HEK293 (cell line): ENCODE data around the gene TBC1D20.

Experiments used
- AEBP2 ChIP-seq: fragments of 450-650 bp; formaldehyde crosslinking; IDR thresholded peaks from 2 replicates; pipeline ENCODE4 v1.5.1; 2016; ENCODE audit warnings: missing biosample characterization, missing genetic modification characterization, borderline replicate concordance
- GLIS1 ChIP-seq: fragments of 450-650 bp; formaldehyde crosslinking; IDR thresholded peaks from 2 replicates; pipeline ENCODE4 v1.5.1; 2016; ENCODE audit warnings: missing biosample characterization, missing genetic modification characterization
- PATZ1 ChIP-seq: fragments of 450-650 bp; formaldehyde crosslinking; IDR thresholded peaks from 2 replicates; pipeline ENCODE4 v1.5.1; 2016; ENCODE audit warnings: missing biosample characterization, missing genetic modification characterization
- REPIN1 ChIP-seq: fragments of 450-650 bp; formaldehyde crosslinking; IDR thresholded peaks from 2 replicates; pipeline ENCODE4 v1.5.1; 2017; ENCODE audit warnings: missing biosample characterization, missing genetic modification characterization, low read depth
- SP3 ChIP-seq: fragments of 450-650 bp; formaldehyde crosslinking; IDR thresholded peaks from 2 replicates; pipeline ENCODE4 v1.5.1; 2016; ENCODE audit warnings: missing biosample characterization, missing genetic modification characterization
- ZBTB1 ChIP-seq: fragments of 450-650 bp; formaldehyde crosslinking; IDR thresholded peaks from 2 replicates; pipeline ENCODE4 v1.5.1; 2016; ENCODE audit warnings: missing biosample characterization, missing genetic modification characterization
- ZBTB21 ChIP-seq: fragments of 450-650 bp; formaldehyde crosslinking; IDR thresholded peaks from 2 replicates; pipeline ENCODE4 v1.5.1; 2017; ENCODE audit warnings: missing biosample characterization, missing genetic modification characterization
- ZFHX2 ChIP-seq: fragments of 450-650 bp; formaldehyde crosslinking; conservative IDR thresholded peaks from 2 replicates; pipeline ENCODE4 v1.5.1; 2016; ENCODE audit warnings: missing biosample characterization, missing genetic modification characterization
- ZNF140 ChIP-seq: fragments of 450-650 bp; formaldehyde crosslinking; IDR thresholded peaks from 2 replicates; pipeline ENCODE4 v1.5.1; 2016; ENCODE audit warnings: missing biosample characterization, missing genetic modification characterization
- ZNF155 ChIP-seq: fragments of 450-650 bp; formaldehyde crosslinking; IDR thresholded peaks from 2 replicates; pipeline ENCODE4 v1.5.1; 2016; ENCODE audit warnings: missing biosample characterization, missing genetic modification characterization
- ZNF211 ChIP-seq: fragments of 450-650 bp; formaldehyde crosslinking; IDR thresholded peaks from 2 replicates; pipeline ENCODE4 v1.5.1; 2016; ENCODE audit warnings: low read depth, missing biosample characterization, missing genetic modification characterization
- ZNF221 ChIP-seq: fragments of 450-650 bp; formaldehyde crosslinking; IDR thresholded peaks from 2 replicates; pipeline ENCODE4 v1.5.1; 2017; ENCODE audit warnings: missing biosample characterization, missing genetic modification characterization, borderline replicate concordance
- ZNF24 ChIP-seq: fragments of 450-650 bp; formaldehyde crosslinking; IDR thresholded peaks from 2 replicates; pipeline ENCODE4 v1.5.1; 2016; ENCODE audit warnings: missing biosample characterization, missing genetic modification characterization
- ZNF274 ChIP-seq, 2 experiments: fragments of 200-500 bp in 1 of 2; fragments of 450-650 bp in 1 of 2; sonication (Bioruptor generic) in 1 of 2; formaldehyde crosslinking in 1 of 2; IDR thresholded peaks; 2 replicates each; pipeline versions ENCODE4 v1.5.1 to v1.6.1; 2014 to 2016; ENCODE audit warnings: borderline replicate concordance in 1 of 2, inconsistent platforms in 1 of 2, low read length in 1 of 2, missing biosample characterization in 1 of 2, missing genetic modification characterization in 1 of 2
- ZNF280D ChIP-seq: fragments of 450-650 bp; formaldehyde crosslinking; IDR thresholded peaks from 2 replicates; pipeline ENCODE4 v1.5.1; 2016; ENCODE audit warnings: missing biosample characterization, missing genetic modification characterization
- ZNF341 ChIP-seq: fragments of 450-650 bp; formaldehyde crosslinking; IDR thresholded peaks from 2 replicates; pipeline ENCODE4; 2016; ENCODE audit warnings: low read depth, missing biosample characterization, missing genetic modification characterization
- ZNF391 ChIP-seq: fragments of 450-650 bp; formaldehyde crosslinking; IDR thresholded peaks from 2 replicates; pipeline ENCODE4 v1.5.1; 2016; ENCODE audit warnings: low read depth, missing biosample characterization, missing genetic modification characterization, borderline replicate concordance
- ZNF394 ChIP-seq: fragments of 450-650 bp; formaldehyde crosslinking; IDR thresholded peaks from 2 replicates; pipeline ENCODE4 v1.5.1; 2016; ENCODE audit warnings: missing biosample characterization, missing genetic modification characterization, mild to moderate bottlenecking, moderate library complexity, borderline replicate concordance
- ZNF423 ChIP-seq: fragments of 450-650 bp; formaldehyde crosslinking; IDR thresholded peaks from 2 replicates; pipeline ENCODE4 v1.5.1; 2016; ENCODE audit warnings: missing biosample characterization, missing genetic modification characterization
- ZNF449 ChIP-seq: fragments of 450-650 bp; formaldehyde crosslinking; IDR thresholded peaks from 2 replicates; pipeline ENCODE4 v1.5.1; 2017; ENCODE audit warnings: missing biosample characterization, mild to moderate bottlenecking, missing genetic modification characterization, moderate library complexity
- ZNF513 ChIP-seq: fragments of 450-650 bp; IDR thresholded peaks from 2 replicates; pipeline ENCODE4 v1.5.1; 2018; ENCODE audit warnings: missing biosample characterization, missing genetic modification characterization
- ZNF530 ChIP-seq: fragments of 450-650 bp; formaldehyde crosslinking; IDR thresholded peaks from 2 replicates; pipeline ENCODE4 v1.5.1; 2016; ENCODE audit warnings: low read depth, missing biosample characterization, missing genetic modification characterization
- ZNF645 ChIP-seq: fragments of 450-650 bp; formaldehyde crosslinking; IDR thresholded peaks from 2 replicates; pipeline ENCODE4; 2016; ENCODE audit warnings: missing biosample characterization, missing genetic modification characterization
- ZNF654 ChIP-seq: fragments of 450-650 bp; formaldehyde crosslinking; IDR thresholded peaks from 2 replicates; pipeline ENCODE4 v1.5.1; 2016; ENCODE audit warnings: low read depth, missing biosample characterization, missing genetic modification characterization
- ZNF664 ChIP-seq: fragments of 450-650 bp; formaldehyde crosslinking; IDR thresholded peaks from 2 replicates; pipeline ENCODE4 v1.5.1; 2016; ENCODE audit warnings: missing biosample characterization, missing genetic modification characterization
- ZNF747 ChIP-seq: fragments of 450-650 bp; formaldehyde crosslinking; IDR thresholded peaks from 2 replicates; pipeline ENCODE4 v1.5.1; 2016; ENCODE audit warnings: missing biosample characterization, missing genetic modification characterization
- ZNF777 ChIP-seq: fragments of 450-650 bp; formaldehyde crosslinking; IDR thresholded peaks from 2 replicates; pipeline ENCODE4 v1.5.1; 2017; ENCODE audit warnings: missing biosample characterization, missing genetic modification characterization, borderline replicate concordance
- ZSCAN23 ChIP-seq: fragments of 450-650 bp; formaldehyde crosslinking; IDR thresholded peaks from 2 replicates; pipeline ENCODE4 v1.5.1; 2016; ENCODE audit warnings: missing biosample characterization, missing genetic modification characterization

Gene TBC1D20

GRCh38 chr20:407133-407952, 55.0 kb downstream of the TBC1D20 start (continued):
- TF ChIP-seq ZNF449 (tag by site-specific recombination), result no peak
- TF ChIP-seq ZNF777 (tag by site-specific recombination), result peak; percentile 86; the same call in 1 of the 2 replicates
- no peak for TF ChIP-seq ZNF513 (tag by site-specific recombination)
- TF ChIP-seq ZSCAN23 (tag by site-specific recombination), result no peak
- no peak for TF ChIP-seq AEBP2 (tag by site-specific recombination)
- TF ChIP-seq ZNF391 (tag by site-specific recombination), result peak; percentile 16; the same call in 1 of the 2 replicates
- TF ChIP-seq ZNF155, result no peak
- no peak for TF ChIP-seq ZNF140 (tag by site-specific recombination)
- peak; percentile 46; the same call in 1 of the 2 replicates for TF ChIP-seq REPIN1 (tag by site-specific recombination)
- TF ChIP-seq ZBTB21, result no peak
- no peak for TF ChIP-seq ZFHX2 (tag by site-specific recombination)
- TF ChIP-seq ZNF211 (tag by site-specific recombination), result no peak
- peak; percentile 56 for TF ChIP-seq PATZ1
- no peak for TF ChIP-seq ZNF747 (tag by site-specific recombination)
- TF ChIP-seq ZNF274 (IDR thresholded peaks at IDR 0.05; ENCODE audit: low read length), result no peak
- TF ChIP-seq ZNF274 (tag by site-specific recombination; IDR thresholded peaks at IDR 0.05; ENCODE audit: borderline replicate concordance), result no peak
- TF ChIP-seq ZNF394, result peak; percentile 59; the same call in 1 of the 2 replicates
- TF ChIP-seq ZNF221 (tag by site-specific recombination), result no peak
- TF ChIP-seq ZNF280D (tag by site-specific recombination), result no peak
- peak; percentile 51; the same call in 1 of the 2 replicates for TF ChIP-seq GLIS1 (tag by site-specific recombination)
- TF ChIP-seq ZNF24, result peak; percentile 59; the same call in 1 of the 2 replicates
- no peak for TF ChIP-seq ZNF530 (tag by site-specific recombination)
- peak; percentile 26; the same call in 1 of the 2 replicates for TF ChIP-seq ZNF341 (tag by site-specific recombination)
- TF ChIP-seq SP3 (tag by site-specific recombination), result peak; percentile 17; the same call in 1 of the 2 replicates
- no peak for TF ChIP-seq ZNF654 (tag by site-specific recombination)
- no peak; the same call in 1 of the 2 replicates for TF ChIP-seq ZBTB1 (tag by site-specific recombination)
- TF ChIP-seq ZNF645 (tag by site-specific recombination), result no peak
- TF ChIP-seq ZNF423, result no peak
- peak; percentile 100 for TF ChIP-seq ZNF664 (tag by site-specific recombination)
